SK-N-SH treated with all-trans-retinoic acid at 6 μM for 48 hours (cell line): Measurements from ENCODE around the gene RHBDL3.

Source experiments
- ATAC-seq: fragments of 200-7000 bp; cut with Tn5 transposase; 3 replicates; pipeline ENCODE4 v1.9.1; 2020; ENCODE audit warnings: mild to moderate bottlenecking, moderate library complexity
- ARNTL ChIP-seq: fragments of 450-650 bp; formaldehyde crosslinking; IDR thresholded peaks from 2 replicates; pipeline ENCODE4 v1.5.0; 2020; ENCODE audit warnings: low read depth, mild to moderate bottlenecking, moderate library complexity, borderline replicate concordance
- BACH2 ChIP-seq: fragments of 250-450 bp; sonication (Bioruptor Pico); IDR thresholded peaks from 2 replicates; pipeline ENCODE4 v1.9.0; 2021; ENCODE audit warnings: mild to moderate bottlenecking, borderline replicate concordance
- CREB5 ChIP-seq: fragments of 250-450 bp; sonication (Bioruptor Pico); IDR thresholded peaks from 2 replicates; pipeline ENCODE4 v1.5.1; 2020; ENCODE audit warnings: low read depth, mild to moderate bottlenecking, moderate library complexity
- CSRNP3 ChIP-seq: fragments of 250-450 bp; sonication (Bioruptor Pico); IDR thresholded peaks from 2 replicates; pipeline ENCODE4 v1.5.1; 2021; ENCODE audit warnings: mild to moderate bottlenecking, moderate library complexity
- ESRRG ChIP-seq: fragments of 250-450 bp; sonication (Bioruptor Pico); IDR thresholded peaks from 2 replicates; pipeline ENCODE4 v1.6.1; 2021; ENCODE audit warnings: mild to moderate bottlenecking
- ISL1 ChIP-seq: fragments of 250-450 bp; sonication (Bioruptor Pico); IDR thresholded peaks from 2 replicates; pipeline ENCODE4 v2.1.2; 2022; ENCODE audit warnings: mild to moderate bottlenecking, moderate library complexity
- OSR1 ChIP-seq: fragments of 250-450 bp; sonication (Bioruptor Pico); IDR thresholded peaks from 2 replicates; pipeline ENCODE4 v1.8.0; 2022; ENCODE audit warnings: moderate library complexity, mild to moderate bottlenecking, inconsistent platforms
- PATZ1 ChIP-seq: fragments of 250-450 bp; sonication (Bioruptor Pico); IDR thresholded peaks from 2 replicates; pipeline ENCODE4 v1.8.0; 2020; ENCODE audit warnings: mild to moderate bottlenecking, moderate library complexity, borderline replicate concordance
- POU6F1 ChIP-seq: fragments of 250-450 bp; sonication (Bioruptor Pico); IDR thresholded peaks from 2 replicates; pipeline ENCODE4 v1.8.0; 2021; ENCODE audit warnings: low read depth, mild to moderate bottlenecking, moderate library complexity, borderline replicate concordance
- PPARA ChIP-seq: fragments of 250-450 bp; sonication (Bioruptor Pico); IDR thresholded peaks from 2 replicates; pipeline ENCODE4 v1.5.0; 2020; ENCODE audit warnings: mild to moderate bottlenecking, borderline replicate concordance
- SNAI2 ChIP-seq: fragments of 250-450 bp; sonication (Bioruptor Pico); IDR thresholded peaks from 2 replicates; pipeline ENCODE4 v1.5.0; 2020; ENCODE audit warnings: mild to moderate bottlenecking, moderate library complexity
- TCF4 ChIP-seq: fragments of 250-450 bp; sonication (Bioruptor Pico); IDR thresholded peaks from 2 replicates; pipeline ENCODE4 v1.8.0; 2021; ENCODE audit warnings: mild to moderate bottlenecking, moderate library complexity, borderline replicate concordance
- TOX ChIP-seq: fragments of 250-450 bp; sonication (Bioruptor Pico); IDR thresholded peaks from 2 replicates; pipeline ENCODE4 v1.8.0; 2021; ENCODE audit warnings: mild to moderate bottlenecking, moderate library complexity, borderline replicate concordance
- TSHZ2 ChIP-seq: fragments of 250-450 bp; sonication (Bioruptor Pico); IDR thresholded peaks from 2 replicates; pipeline ENCODE4 v1.5.0; 2020; ENCODE audit warnings: mild to moderate bottlenecking, moderate library complexity
- ZC3H10 ChIP-seq: fragments of 250-450 bp; sonication (Bioruptor Pico); IDR thresholded peaks from 2 replicates; pipeline ENCODE4 v1.5.1; 2021; ENCODE audit warnings: mild to moderate bottlenecking, moderate library complexity
- ZFP30 ChIP-seq: fragments of 450-650 bp; formaldehyde crosslinking; IDR thresholded peaks from 2 replicates; pipeline ENCODE4 v1.5.0; 2022; ENCODE audit warnings: mild to moderate bottlenecking, moderate library complexity
- ZNF565 ChIP-seq: fragments of 450-650 bp; formaldehyde crosslinking; conservative IDR thresholded peaks from 2 replicates; pipeline ENCODE4 v1.5.0; 2020; ENCODE audit warnings: low read depth, mild to moderate bottlenecking, moderate library complexity
- ZNF8 ChIP-seq: fragments of 450-650 bp; formaldehyde crosslinking; IDR thresholded peaks from 2 replicates; pipeline ENCODE4 v1.5.0; 2020; ENCODE audit warnings: mild to moderate bottlenecking, moderate library complexity

The RHBDL3 gene

GRCh38 chr17:32292094-32292493 is 26.5 kb downstream of the RHBDL3 start (continued):
- no peak for TF ChIP-seq TOX (CRISPR knock-in tag)

GRCh38 chr17:32297424-32297823 is 31.8 kb downstream of the RHBDL3 start:
- TF ChIP-seq CSRNP3 (CRISPR knock-in tag) (no peak), ZFP30 (CRISPR knock-in tag) (no peak), SNAI2 (no peak), ISL1 (CRISPR knock-in tag) (no peak), BACH2 (CRISPR knock-in tag) (no peak)
- no peak for ATAC-seq

- ATAC-seq = no peak
- TF ChIP-seq CSRNP3 (CRISPR knock-in tag) (no peak), TCF4 (CRISPR knock-in tag) (no peak), ZC3H10 (CRISPR knock-in tag) (no peak), ESRRG (CRISPR knock-in tag) (no peak), ARNTL (CRISPR knock-in tag) (no peak), OSR1 (CRISPR knock-in tag) (no peak), CREB5 (no peak), ZFP30 (CRISPR knock-in tag) (no peak), PATZ1 (CRISPR knock-in tag) (no peak), POU6F1 (CRISPR knock-in tag) (no peak), TOX (CRISPR knock-in tag) (no peak), TSHZ2 (CRISPR knock-in tag) (no peak), BACH2 (CRISPR knock-in tag) (no peak), ZNF565 (CRISPR knock-in tag) (no peak)
These were observed 32.2 kb downstream of the RHBDL3 start for GRCh38 chr17:32297860-32298259.

GRCh38 chr17:32298298-32298697 is 32.7 kb downstream of the RHBDL3 start:
- no peak; the same call in 2 of the 3 replicates for ATAC-seq
- no peak for TF ChIP-seq TSHZ2 (CRISPR knock-in tag)
- no peak for TF ChIP-seq CSRNP3 (CRISPR knock-in tag)
- no peak for TF ChIP-seq ZNF8 (CRISPR knock-in tag)
- TF ChIP-seq PPARA (CRISPR knock-in tag) = no peak
- no peak for TF ChIP-seq SNAI2
- TF ChIP-seq POU6F1 (CRISPR knock-in tag) = no peak
- TF ChIP-seq ZC3H10 (CRISPR knock-in tag) = no peak
- TF ChIP-seq OSR1 (CRISPR knock-in tag) = no peak
